ENCODE measurements around the gene RREB1.

GRCh38 chr6:7098993-7099392 is 8.8 kb upstream of the RREB1 start:
- TF ChIP-seq CTCF (conservative IDR thresholded peaks at IDR 0.05; ENCODE audit: low read depth, low read length), result no peak
- no peak for TF ChIP-seq ELK1 (IDR thresholded peaks at IDR 0.05; ENCODE audit: borderline replicate concordance, low read depth, low read length)
